Keratinocyte (primary cell): ENCODE results near the gene RNF103. TPM values are rescaled to one million over a fixed set of nuclear protein-coding genes. Genes with fewer than 3 reads are reported as not detected.

Experiments
- DNase-seq: peaks from one replicate; pipeline ENCODE4 v3.0.0-alpha.2; 2011; ENCODE audit warnings: low read depth, missing footprints, low spot score
- FAIRE-seq: peaks from 2 replicates; lab custom pipeline; 2011; peaks lifted over from hg19 to GRCh38; lab: Jason Lieb, UNC
- H2AFZ ChIP-seq: 2 replicates; pipeline ENCODE4 v1.6.0; 2012; ENCODE audit warnings: low read length, control low read depth, inconsistent platforms; ENCODE audit not compliant: control insufficient read depth
- H3K27ac ChIP-seq: 2 replicates; pipeline ENCODE4 v1.5.1; 2011; ENCODE audit warnings: low read length; ENCODE audit not compliant: control insufficient read depth, insufficient read depth
- H3K27me3 ChIP-seq: 3 replicates; pipeline ENCODE4 v1.6.0; 2011; ENCODE audit warnings: low read length; ENCODE audit not compliant: control insufficient read depth, insufficient read depth; ENCODE audit errors: extremely low read depth
- H3K36me3 ChIP-seq, 2 experiments: 2 replicates in 1 of 2; 3 replicates in 1 of 2; pipeline ENCODE4 v1.5.1; 2011; ENCODE audit warnings: low read length in 2 of 2, mild to moderate bottlenecking in 1 of 2; ENCODE audit not compliant: control insufficient read depth in 2 of 2, insufficient read depth in 2 of 2; ENCODE audit errors: extremely low read depth in 1 of 2
- H3K4me1 ChIP-seq: 3 replicates; pipeline ENCODE4 v1.5.1; 2011; ENCODE audit warnings: low read length; ENCODE audit not compliant: control insufficient read depth, insufficient read depth; ENCODE audit errors: extremely low read depth
- H3K4me2 ChIP-seq: 3 replicates; pipeline ENCODE4 v1.6.0; 2011; ENCODE audit warnings: low read depth, low read length; ENCODE audit not compliant: control insufficient read depth, insufficient read depth; ENCODE audit errors: extremely low read depth
- H3K4me3 ChIP-seq, 3 experiments: fragments of 200-600 bp in 1 of 3; sonication (generic) in 1 of 3; 2 replicates in 2 of 3; 3 replicates in 1 of 3; pipeline ENCODE4 v1.5.1; 2011 to 2016; ENCODE audit warnings: low read length in 3 of 3, mild to moderate bottlenecking in 3 of 3, control low read depth in 2 of 3, inconsistent platforms in 1 of 3, low read depth in 1 of 3, mixed read lengths in 1 of 3, mixed run types in 1 of 3, moderate library complexity in 1 of 3; ENCODE audit not compliant: control insufficient read depth in 2 of 3, insufficient read depth in 2 of 3; ENCODE audit errors: extremely low read depth in 1 of 3
- H3K79me2 ChIP-seq: 2 replicates; pipeline ENCODE4 v1.6.0; 2012; ENCODE audit warnings: low read length; ENCODE audit not compliant: control insufficient read depth, insufficient read depth
- H3K9ac ChIP-seq: 3 replicates; pipeline ENCODE4 v1.6.0; 2011; ENCODE audit warnings: low read length; ENCODE audit not compliant: control insufficient read depth, insufficient read depth; ENCODE audit errors: extremely low read depth
- H3K9me1 ChIP-seq: 3 replicates; pipeline ENCODE4 v1.6.0; 2011; ENCODE audit warnings: low read length; ENCODE audit not compliant: control insufficient read depth, insufficient read depth; ENCODE audit errors: extremely low read depth
- H3K9me3 ChIP-seq: 2 replicates; pipeline ENCODE4 v1.5.1; 2012; ENCODE audit warnings: low read depth, low read length; ENCODE audit not compliant: control insufficient read depth
- H4K20me1 ChIP-seq: 3 replicates; pipeline ENCODE4 v1.6.0; 2011; ENCODE audit warnings: low read length; ENCODE audit not compliant: control insufficient read depth, insufficient read depth; ENCODE audit errors: extremely low read depth
- CTCF ChIP-seq, 3 experiments: IDR thresholded peaks in 1 of 3; conservative IDR thresholded peaks in 1 of 3; optimal IDR thresholded peaks in 1 of 3; 2 replicates in 2 of 3; 3 replicates in 1 of 3; pipeline versions ENCODE3 to v1.5.1; 2011; ENCODE audit warnings: low read length in 3 of 3, mild to moderate bottlenecking in 3 of 3, moderate library complexity in 2 of 3, control low read depth in 1 of 3, inconsistent platforms in 1 of 3; ENCODE audit not compliant: insufficient read depth in 2 of 3; ENCODE audit errors: extremely low read depth in 1 of 3
- EZH2 ChIP-seq: IDR thresholded peaks from one replicate; pipeline ENCODE4 v1.6.1; 2012; ENCODE audit warnings: inconsistent platforms, mild to moderate bottlenecking, low read length, moderate library complexity
- dilution Hi-C: fragments of 300-500 bp; cut with MboI; formaldehyde crosslinking; loops from one replicate; pipeline ENCODE4 v1.7.0; 2020; ENCODE audit warnings: low sequenced_read_pairs; ENCODE audit not compliant: extremely low pct_ligation_motif_present
- polyA plus RNA-seq, 5 experiments: library from polyadenylated mRNA; depleted of rRNA in 3 of 5; stranded (reverse) in 3 of 5; stranded (forward) in 1 of 5; unstranded in 1 of 5; fragments of >200 nt; gene quantifications; 1 replicate in 1 of 5; 2 replicates in 3 of 5; 3 replicates in 1 of 5; pipeline versions ENCODE4 v1.2.1 to v1.2.3, GENCODE V29; 2011 to 2012; ENCODE audit warnings: missing spikeins in 2 of 5, low read depth in 1 of 5, low replicate concordance in 1 of 5

The RNF103 gene
- polyA plus RNA-seq, 1 donor (not counting 4 experiments of a cell fraction or from before 2014, with no cell fraction given), result 15.7 TPM

GRCh38 chr2:86624267-86624547 lies 542 bp upstream of the RNF103 start:
- Histone ChIP-seq H3K9ac (peak overlapping the region; percentile 94), H3K79me2 (peaks cover 25% of the 10 kb centered on the region), H3K27ac (peak overlapping the region; percentile 78), H3K9me3 (no peaks in the 10 kb centered on the region), H3K27me3 (no peaks in the 10 kb centered on the region), H3K4me3 (peak overlapping the region in 2 of 3 experiments; percentile 66 to 85), H3K36me3 (peaks cover 0 to 3% of the 10 kb centered on the region in 2 experiments), H3K4me1 (peaks cover 6% of the 10 kb centered on the region), H3K4me2 (peak overlapping the region; percentile 78), H3K9me1 (no peaks in the 10 kb centered on the region), H4K20me1 (no peaks in the 10 kb centered on the region), H2AFZ (peak overlapping the region; percentile 92)
- FAIRE-seq (no peak), DNase-seq (no peak)
- no peak for TF ChIP-seq CTCF (optimal IDR thresholded peaks at IDR 0.05 in 1 of 3, IDR thresholded peaks at IDR 0.05 in 1 of 3, conservative IDR thresholded peaks at IDR 0.05 in 1 of 3; ENCODE audit: extremely low read depth in 1 of 3, insufficient read depth in 2 of 3, low read length in 3 of 3)
- no peak for TF ChIP-seq EZH2
- dilution Hi-C loops, result no loop called here

DNA sequence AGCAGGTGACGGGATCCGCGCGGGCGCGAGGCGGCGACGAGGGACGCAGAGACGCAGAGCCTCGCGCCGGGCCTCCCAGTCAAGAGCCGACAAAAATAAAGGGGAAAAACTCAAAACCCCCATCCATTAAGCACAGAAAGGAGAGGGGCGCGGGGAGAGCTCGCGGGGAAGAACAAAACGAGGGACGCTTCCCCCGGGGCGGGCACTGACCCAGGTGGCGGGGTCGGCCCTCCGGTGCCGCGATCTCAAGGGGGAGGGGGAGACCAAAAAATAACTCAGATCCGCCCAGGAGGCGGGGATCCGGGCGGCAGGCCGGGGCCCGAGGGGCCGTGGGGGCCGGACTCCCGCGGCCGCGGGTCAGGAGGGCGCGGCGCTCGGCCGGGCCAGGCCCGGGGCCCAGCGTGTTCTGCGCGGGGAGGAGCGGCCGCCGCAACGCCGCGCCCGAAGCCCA lies 597 bp downstream of the RNF103 start:
- peak overlapping the region; percentile 78 for H3K27ac ChIP-seq
- no peaks in the 10 kb centered on the region for H3K27me3 ChIP-seq
- H3K4me2 ChIP-seq, result peak overlapping the region; percentile 83
- TF ChIP-seq EZH2, result no peak
- TF ChIP-seq CTCF (optimal IDR thresholded peaks at IDR 0.05 in 1 of 3, IDR thresholded peaks at IDR 0.05 in 1 of 3, conservative IDR thresholded peaks at IDR 0.05 in 1 of 3; ENCODE audit: extremely low read depth in 1 of 3, insufficient read depth in 2 of 3, low read length in 3 of 3), result no peak
- peaks cover 6% of the 10 kb centered on the region for H3K4me1 ChIP-seq
- no peaks in the 10 kb centered on the region for H3K9me3 ChIP-seq
- H3K9ac ChIP-seq, result peak overlapping the region; percentile 94
- dilution Hi-C loops, result no loop called here
- H3K79me2 ChIP-seq, result peaks cover 27% of the 10 kb centered on the region
- DNase-seq (no peak), FAIRE-seq (no peak)
- H4K20me1 ChIP-seq, result no peaks in the 10 kb centered on the region
- H3K4me3 ChIP-seq, result peak overlapping the region; percentile 64 to 85 (median 72)
- peak overlapping the region; percentile 61 for H2AFZ ChIP-seq
- peaks cover 0 to 3% of the 10 kb centered on the region in 2 experiments for H3K36me3 ChIP-seq
- no peaks in the 10 kb centered on the region for H3K9me1 ChIP-seq
